ENCODE measurements around the gene GNG13.

DNA sequence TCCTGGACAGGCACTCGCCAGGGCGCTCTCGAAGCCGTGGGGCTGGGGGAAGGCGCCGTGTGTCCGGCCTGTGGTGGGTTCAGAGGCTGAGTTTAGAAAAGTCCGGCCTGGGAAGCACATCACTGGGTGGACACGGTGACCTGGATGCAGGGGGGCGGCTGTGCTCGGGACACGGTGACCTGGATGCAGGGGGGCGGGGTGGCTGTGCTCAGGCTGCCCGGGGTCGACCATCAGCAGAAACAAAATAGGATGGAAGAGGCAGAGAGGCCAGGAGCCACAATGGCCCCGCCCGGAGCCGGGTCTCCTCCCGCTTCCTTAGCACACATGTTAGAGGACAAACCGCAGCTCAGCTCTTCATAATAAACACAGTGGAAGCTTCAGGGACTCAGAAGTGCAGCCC, 43.2 kb upstream of the GNG13 start:
- TF ChIP-seq, protein P1, sequence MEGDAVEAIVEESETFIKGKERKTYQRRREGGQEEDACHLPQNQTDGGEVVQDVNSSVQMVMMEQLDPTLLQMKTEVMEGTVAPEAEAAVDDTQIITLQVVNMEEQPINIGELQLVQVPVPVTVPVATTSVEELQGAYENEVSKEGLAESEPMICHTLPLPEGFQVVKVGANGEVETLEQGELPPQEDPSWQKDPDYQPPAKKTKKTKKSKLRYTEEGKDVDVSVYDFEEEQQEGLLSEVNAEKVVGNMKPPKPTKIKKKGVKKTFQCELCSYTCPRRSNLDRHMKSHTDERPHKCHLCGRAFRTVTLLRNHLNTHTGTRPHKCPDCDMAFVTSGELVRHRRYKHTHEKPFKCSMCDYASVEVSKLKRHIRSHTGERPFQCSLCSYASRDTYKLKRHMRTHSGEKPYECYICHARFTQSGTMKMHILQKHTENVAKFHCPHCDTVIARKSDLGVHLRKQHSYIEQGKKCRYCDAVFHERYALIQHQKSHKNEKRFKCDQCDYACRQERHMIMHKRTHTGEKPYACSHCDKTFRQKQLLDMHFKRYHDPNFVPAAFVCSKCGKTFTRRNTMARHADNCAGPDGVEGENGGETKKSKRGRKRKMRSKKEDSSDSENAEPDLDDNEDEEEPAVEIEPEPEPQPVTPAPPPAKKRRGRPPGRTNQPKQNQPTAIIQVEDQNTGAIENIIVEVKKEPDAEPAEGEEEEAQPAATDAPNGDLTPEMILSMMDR (IDR thresholded peaks at IDR 0.05), result no peak
- TF ChIP-seq POLR2A (IDR thresholded peaks at IDR 0.05), result no peak

Data from lower leg skin (tissue), 3 donors.